Measurements from ENCODE around the gene RRAGC. TPM values are rescaled to one million over a fixed set of nuclear protein-coding genes. Genes with fewer than 3 reads are reported as not detected.

The RRAGC gene
- total and polyA plus RNA-seq, 10 of the 15 experiments (the other 5 are each of a cell fraction or from before 2014, with no cell fraction given), result 5.5 to 22.1 (median 15.0) TPM

- Histone ChIP-seq H3K4me3 (no peak overlapping the region), H3K9ac (ENCODE audit: control insufficient read depth, insufficient read depth, low read length) (no peak overlapping the region), H4K20me1 (ENCODE audit: control insufficient read depth, insufficient read depth) (no peaks in the 10 kb centered on the region), H3K79me2 (ENCODE audit: control insufficient read depth, insufficient read depth, low read length) (no peaks in the 10 kb centered on the region), H3K4me2 (ENCODE audit: control insufficient read depth, insufficient read depth) (no peak overlapping the region), H3K27me3 (replicated peaks in 1 of 2; ENCODE audit: control insufficient read depth in 2 of 2, insufficient read depth in 2 of 2, low read length in 1 of 2) (no peaks in the 10 kb centered on the region), H3K9me3 (replicated peaks; ENCODE audit: control insufficient read depth, insufficient read depth, low read length) (no peaks in the 10 kb centered on the region), H3K27ac (ENCODE audit: control insufficient read depth, insufficient read depth) (no peak overlapping the region), H3K36me3 (ENCODE audit: control insufficient read depth in 2 of 2, insufficient read depth in 2 of 2, low read length in 1 of 2) (peaks cover 0 to 11% of the 10 kb centered on the region in 2 experiments; a peak in 2 of 4 replicates), H3K4me1 (ENCODE audit: control insufficient read depth, insufficient read depth, low read length) (no peaks in the 10 kb centered on the region), H2AFZ (ENCODE audit: control insufficient read depth, low read depth, low read length) (no peak overlapping the region)
- no peak for FAIRE-seq
- no peak for DNase-seq (ENCODE audit: low read depth, low spot score)
- ChIA-PET POLR2A (no interaction called here), SMC1A (ENCODE audit: uncharacterized antibody, unreplicated experiment) (interaction anchor here (1.6 kb wide), 1 partner anchor 8 kb away, joined by 3 read pairs; no protein-coding TSS in a partner anchor), RAD21 (ENCODE audit: unreplicated experiment) (no interaction called here), CTCF (interaction anchor here (1.2 kb wide), 1 partner anchor 22 kb away, joined by 4 read pairs; no protein-coding TSS in a partner anchor)
- intact Hi-C loops (cut with micrococcal nuclease; ENCODE audit: unreplicated experiment), result no loop called here
- WGBS (ENCODE audit: insufficient coverage, insufficient replicate concordance, low lambda C conversion rate, missing lambda C conversion rate), result 93% methylated on average over 2 of the region's 2 CpGs
- no TSS peak for BruUV-seq (replicated peaks)
- in situ Hi-C loops (cut with MboI), result loop anchor here (25.0 kb wide), 1 partner anchor 953 kb away; no protein-coding TSS in a partner anchor
- TF ChIP-seq PBX3 (IDR thresholded peaks at IDR 0.05; ENCODE audit: insufficient replicate concordance, low read depth, low read length) (no peak), NR2C2 (IDR thresholded peaks at IDR 0.05; ENCODE audit: borderline replicate concordance, control insufficient read depth, insufficient read length, low read depth) (no peak), NR2F1 (conservative IDR thresholded peaks at IDR 0.05) (no peak), BCL3 (IDR thresholded peaks at IDR 0.05; ENCODE audit: borderline replicate concordance, insufficient read depth, low read depth, low read length, poor library complexity, severe bottlenecking) (no peak), CBX5 (IDR thresholded peaks at IDR 0.05; ENCODE audit: low read depth) (no peak), MXI1 (IDR thresholded peaks at IDR 0.05; ENCODE audit: low read depth, low read length) (no peak), EP300 (IDR thresholded peaks at IDR 0.05; ENCODE audit: borderline replicate concordance in 1 of 2, control insufficient read depth in 1 of 2, low read depth in 2 of 2, low read length in 2 of 2) (no peak), ZNF24 (IDR thresholded peaks at IDR 0.05) (no peak), HDGF (IDR thresholded peaks at IDR 0.05) (no peak), SUZ12 (IDR thresholded peaks at IDR 0.05; ENCODE audit: unreplicated experiment) (no peak), YBX1 (IDR thresholded peaks at IDR 0.05) (no peak)
- ATAC-seq, result no peak
Measured at GRCh38 chr1:38840281-38840680, 19.3 kb downstream of the RRAGC start.
